GM21576 (cell line): ENCODE results near the gene TSPEAR.
"Not testable (repeated sequence)": the region's sequence is repeated elsewhere in the genome, so short reads cannot be mapped to it uniquely, and the experiment has no call there.

ENCODE experiments used
- ATAC-seq: cut with Tn5 transposase; IDR thresholded peaks from one replicate; pipeline ENCODE4 v1.9.1; 2021; ENCODE audit warnings: mild to moderate bottlenecking, moderate library complexity; ENCODE audit not compliant: unreplicated experiment

TSPEAR gene

GRCh38 chr21:44510109-44510507, 201.3 kb downstream of the TSPEAR start:
- no peak for ATAC-seq

DNA sequence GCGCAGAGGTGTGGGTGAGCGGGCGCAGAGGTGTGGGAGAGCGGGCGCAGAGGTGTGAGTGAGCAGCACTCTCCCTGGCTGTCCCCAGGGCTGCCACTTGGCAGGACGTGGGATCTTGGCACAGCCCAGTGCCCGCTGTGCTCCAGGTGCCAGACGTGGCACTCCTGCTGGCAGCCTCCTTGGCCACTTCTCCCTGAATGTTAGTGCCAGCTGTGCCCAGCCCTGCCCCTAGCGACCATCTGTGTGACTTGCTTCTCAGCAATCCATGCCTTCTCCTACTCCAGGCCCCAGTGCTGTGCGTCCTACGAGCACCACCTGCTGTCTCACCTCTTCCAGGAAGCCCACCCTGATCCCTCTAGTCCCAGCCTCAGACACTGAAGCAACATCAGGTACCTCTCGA, 201.8 kb downstream of the TSPEAR start:
- no peak for ATAC-seq

GRCh38 chr21:44508711-44509445, 202.5 kb downstream of the TSPEAR start:
- ATAC-seq, result no peak

DNA sequence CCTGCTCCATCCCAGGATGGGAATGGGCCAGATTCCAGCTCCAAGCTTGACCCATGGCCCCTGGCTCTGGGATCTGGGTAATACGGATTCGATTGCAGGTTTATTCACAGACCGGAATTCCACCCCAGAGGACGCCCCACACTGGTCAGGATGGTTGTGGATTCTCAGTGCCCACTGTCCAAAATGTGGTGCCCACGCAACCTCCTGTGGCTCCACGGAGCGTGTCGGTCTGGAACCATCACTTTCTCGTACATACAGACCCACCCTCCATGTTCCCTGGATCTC, 203.0 kb downstream of the TSPEAR start:
- no peak for ATAC-seq

DNA sequence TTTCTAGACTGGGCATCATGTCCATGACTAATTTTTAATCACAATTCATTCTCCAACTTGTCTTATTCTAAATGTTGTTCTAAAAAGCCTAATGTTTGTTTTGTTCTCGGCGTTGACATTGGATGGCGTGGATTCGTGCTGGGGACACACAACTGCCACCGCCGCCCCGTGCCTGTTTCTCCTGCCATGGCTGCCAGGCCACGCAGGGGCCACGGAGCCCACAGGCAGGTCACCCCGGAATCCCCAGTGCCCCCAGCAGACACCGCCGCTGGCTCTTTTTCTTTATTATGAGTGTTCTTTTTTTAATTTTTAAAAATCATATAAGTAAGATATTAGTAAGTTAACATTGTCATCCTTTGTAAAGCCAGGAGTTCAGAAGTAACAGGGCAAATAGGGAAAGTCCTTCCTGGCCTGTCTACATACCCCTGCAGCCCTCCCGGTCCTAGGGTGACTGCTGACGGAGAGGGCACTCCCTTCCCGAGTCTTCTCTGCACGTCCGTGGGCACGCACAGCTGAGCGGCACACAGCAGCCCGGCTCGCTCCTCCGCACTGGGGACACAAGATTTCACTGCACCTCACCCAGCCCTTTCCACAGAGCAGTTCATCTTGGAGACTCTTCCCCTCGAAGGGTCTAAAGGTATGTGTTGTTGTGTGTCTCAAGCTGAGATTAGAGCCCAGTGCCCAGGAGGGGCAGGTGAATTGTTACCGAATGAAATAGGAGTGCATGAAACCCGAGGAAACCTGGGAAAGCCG, 203.5 kb downstream of the TSPEAR start:
- no peak for ATAC-seq

- no peak for ATAC-seq
Observed at GRCh38 chr21:44506279-44507255, 204.8 kb downstream of the TSPEAR start.

GRCh38 chr21:44505673-44506278, 205.6 kb downstream of the TSPEAR start:
- no peak for ATAC-seq

DNA sequence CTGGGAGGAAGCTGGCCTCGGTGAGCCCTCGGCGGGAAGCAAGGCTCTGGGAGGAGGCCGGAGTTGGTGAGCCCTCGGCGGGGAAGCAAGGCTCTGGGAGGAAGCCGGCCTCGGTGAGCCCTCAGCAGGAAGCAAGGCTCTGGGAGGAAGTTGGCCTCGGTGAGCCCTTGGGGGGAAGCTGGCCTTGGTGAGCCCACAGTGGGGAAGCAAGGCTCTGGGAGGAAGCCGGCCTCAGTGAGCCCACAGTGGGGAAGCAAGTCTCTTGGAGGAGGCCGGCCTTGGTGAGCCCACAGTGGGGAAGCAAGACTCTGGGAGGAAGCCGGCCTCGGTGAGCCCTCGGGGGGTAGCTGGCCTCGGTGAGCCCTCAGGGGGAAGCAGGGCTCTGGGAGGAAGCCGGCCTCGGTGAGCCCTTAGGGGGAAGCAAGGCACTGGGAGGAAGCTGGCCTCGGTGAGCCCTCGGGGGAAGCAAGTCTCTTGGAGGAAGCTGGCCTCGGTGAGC, 207.4 kb downstream of the TSPEAR start:
- ATAC-seq, result no peak

- not testable (repeated sequence) for ATAC-seq
Observed at GRCh38 chr21:44503006-44503889, 208.1 kb downstream of the TSPEAR start.

DNA sequence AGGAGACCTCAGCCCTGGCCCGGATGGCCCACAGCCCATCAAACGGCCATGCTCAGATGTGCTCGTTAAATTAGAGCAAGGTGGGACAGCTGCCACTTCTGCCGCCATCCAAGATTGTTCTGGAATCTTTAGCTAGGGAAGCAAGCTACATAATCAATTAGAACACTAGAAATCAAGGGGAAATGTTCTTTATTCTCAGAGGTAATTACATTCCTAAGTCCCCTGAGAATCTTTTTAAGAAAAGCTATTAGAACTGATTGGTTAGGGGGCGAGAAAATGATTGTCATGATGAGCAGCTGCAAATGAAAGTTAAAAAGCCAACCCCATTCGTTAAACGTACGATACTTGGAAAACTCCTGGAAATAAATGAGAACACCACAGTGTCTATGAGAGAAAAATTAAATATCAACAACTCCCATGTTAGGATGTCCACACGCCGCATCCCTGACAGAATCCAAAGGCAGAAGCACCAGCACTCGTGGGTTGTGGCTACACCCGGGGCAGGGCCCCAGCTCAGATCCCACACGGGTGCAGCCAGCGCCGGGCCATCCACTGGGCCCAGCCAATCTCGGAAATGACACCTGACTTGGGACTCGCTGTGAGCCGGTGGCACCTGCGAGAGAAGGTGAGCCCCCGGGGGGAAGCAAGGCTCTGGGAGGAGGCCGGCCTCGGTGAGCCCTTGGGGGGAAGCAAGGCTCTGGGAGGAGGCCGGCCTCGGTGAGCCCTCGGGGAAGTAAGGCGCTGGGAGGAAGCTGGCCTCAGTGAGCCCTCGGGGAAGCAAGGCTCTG, 209.0 kb downstream of the TSPEAR start:
- no peak for ATAC-seq

GRCh38 chr21:44500111-44500510, 211.3 kb downstream of the TSPEAR start:
- no peak for ATAC-seq

DNA sequence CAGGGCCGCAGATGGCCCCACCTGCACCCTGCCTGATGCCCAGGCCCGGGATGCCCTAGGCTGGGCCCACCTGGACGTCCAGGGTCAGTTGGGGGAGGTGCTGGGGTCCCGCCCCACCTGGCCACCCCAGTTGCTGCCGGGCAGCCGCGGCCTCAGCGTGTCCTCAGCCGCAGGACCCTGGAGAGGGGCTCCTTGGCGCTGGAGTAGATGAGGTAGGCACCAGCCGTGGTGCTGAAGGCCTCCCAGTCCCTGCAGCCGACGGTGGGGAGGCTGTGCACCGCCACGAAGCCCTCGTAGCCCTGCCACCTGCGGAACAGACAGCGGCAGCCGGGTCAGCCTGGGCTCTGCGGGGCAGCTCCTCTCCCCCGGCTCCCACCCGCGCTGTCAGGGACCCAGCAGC, 211.7 kb downstream of the TSPEAR start:
- no peak for ATAC-seq

GRCh38 chr21:44499211-44499560, 212.2 kb downstream of the TSPEAR start:
- no peak for ATAC-seq

DNA sequence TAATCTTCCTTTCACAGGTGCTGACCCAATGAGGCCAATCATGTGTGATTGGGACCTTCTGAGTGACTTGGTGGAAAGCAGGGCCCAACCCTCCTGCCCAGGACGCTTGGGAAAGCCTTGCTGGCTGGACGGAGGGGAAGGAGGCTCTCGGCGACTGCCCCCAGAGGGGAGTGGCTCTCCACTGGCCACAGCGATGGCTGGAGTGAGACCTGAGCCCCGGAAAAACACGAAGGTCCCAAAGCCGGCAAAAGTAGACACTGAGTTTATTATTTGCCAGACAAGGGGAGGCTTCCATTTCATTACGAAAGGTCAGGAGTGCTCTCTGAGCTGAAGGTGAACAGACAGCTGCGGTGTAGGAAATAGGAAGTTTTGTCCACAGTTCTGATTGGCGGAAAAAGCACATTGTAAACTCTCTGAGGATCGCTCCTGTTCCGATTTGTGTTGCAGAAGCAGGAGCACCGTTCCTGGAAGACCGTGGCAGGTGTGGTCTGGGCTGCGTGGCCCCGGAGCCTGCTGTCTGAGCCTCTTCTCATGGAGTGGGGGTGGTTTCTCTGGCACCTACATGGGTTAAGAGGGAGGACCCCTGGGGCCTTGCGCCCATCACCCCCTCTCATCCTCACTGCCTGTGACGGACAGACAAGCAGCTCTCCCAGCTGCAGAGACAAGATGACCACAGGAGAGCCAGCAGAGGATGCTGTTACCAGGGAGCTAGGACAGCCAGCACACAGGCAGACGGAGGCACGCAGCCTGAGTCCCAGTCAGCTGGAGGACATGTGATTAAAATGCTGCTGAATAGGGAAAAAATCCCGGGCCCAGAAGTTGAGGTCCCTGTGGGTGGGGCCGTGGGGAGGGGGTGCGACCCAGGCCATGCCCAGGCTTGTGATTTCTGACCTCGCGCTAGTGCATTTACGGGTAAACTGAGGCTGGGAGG, 212.8 kb downstream of the TSPEAR start:
- ATAC-seq, result no peak

DNA sequence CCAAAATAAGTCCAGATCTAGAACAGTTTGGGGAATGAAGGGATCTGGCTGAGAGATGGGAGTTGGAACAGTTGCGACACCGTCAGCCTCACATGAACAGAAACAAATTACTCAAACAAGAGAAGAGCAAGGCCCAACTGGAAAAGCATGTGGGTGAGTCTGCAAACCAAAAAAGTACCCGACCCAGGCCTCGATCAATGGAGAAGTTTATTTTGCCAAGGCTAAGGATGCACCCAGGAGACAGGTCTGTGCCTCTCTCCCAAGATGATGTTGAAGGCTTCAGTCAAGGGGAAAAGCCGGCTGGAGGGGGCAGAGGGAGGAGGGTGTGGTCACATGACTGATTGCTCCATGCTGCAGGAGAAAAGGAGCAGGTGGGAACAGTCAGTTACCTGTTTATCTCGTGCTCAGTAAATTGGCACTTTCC, 213.7 kb downstream of the TSPEAR start:
- ATAC-seq, result no peak

GRCh38 chr21:44496564-44497550, 214.5 kb downstream of the TSPEAR start:
- no peak for ATAC-seq
